ENCODE data around the gene SRGAP2B.
"Not testable (repeated sequence)": the region's sequence is repeated elsewhere in the genome, so short reads cannot be mapped to it uniquely, and the experiment has no call there.

DNA sequence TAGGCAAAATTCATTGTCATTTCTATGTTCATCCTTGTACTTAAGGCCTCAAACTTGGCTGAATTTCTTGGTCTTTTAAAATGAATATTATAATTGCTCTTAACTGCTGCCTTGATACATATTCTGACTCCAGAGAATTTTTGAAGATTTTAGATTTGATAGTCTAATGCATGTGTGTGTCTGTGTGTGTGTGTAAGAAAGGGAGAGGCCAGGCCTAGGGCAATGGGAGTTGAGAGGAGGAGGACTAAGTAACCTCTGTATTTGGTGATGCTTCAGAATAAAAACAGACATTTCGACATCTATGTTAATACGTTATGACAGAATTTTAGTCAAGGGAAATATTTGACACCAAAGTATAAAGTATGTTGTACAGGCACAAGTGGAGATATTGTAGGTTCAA lies 8.2 kb upstream of the SRGAP2B start:
- TF ChIP-seq, protein P1, sequence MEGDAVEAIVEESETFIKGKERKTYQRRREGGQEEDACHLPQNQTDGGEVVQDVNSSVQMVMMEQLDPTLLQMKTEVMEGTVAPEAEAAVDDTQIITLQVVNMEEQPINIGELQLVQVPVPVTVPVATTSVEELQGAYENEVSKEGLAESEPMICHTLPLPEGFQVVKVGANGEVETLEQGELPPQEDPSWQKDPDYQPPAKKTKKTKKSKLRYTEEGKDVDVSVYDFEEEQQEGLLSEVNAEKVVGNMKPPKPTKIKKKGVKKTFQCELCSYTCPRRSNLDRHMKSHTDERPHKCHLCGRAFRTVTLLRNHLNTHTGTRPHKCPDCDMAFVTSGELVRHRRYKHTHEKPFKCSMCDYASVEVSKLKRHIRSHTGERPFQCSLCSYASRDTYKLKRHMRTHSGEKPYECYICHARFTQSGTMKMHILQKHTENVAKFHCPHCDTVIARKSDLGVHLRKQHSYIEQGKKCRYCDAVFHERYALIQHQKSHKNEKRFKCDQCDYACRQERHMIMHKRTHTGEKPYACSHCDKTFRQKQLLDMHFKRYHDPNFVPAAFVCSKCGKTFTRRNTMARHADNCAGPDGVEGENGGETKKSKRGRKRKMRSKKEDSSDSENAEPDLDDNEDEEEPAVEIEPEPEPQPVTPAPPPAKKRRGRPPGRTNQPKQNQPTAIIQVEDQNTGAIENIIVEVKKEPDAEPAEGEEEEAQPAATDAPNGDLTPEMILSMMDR (IDR thresholded peaks at IDR 0.05), result not testable (repeated sequence)
- TF ChIP-seq ZFX (IDR thresholded peaks at IDR 0.05; ENCODE audit: borderline replicate concordance), result not testable (repeated sequence)

Measured in 22Rv1 (cell line).